ENCODE data around the gene ASTL.
"Not testable (repeated sequence)": the region's sequence is repeated elsewhere in the genome, so short reads cannot be mapped to it uniquely, and the experiment has no call there.

The ASTL gene

GRCh38 chr2:96099861-96100798 is 38.2 kb downstream of the ASTL start:
- no peak for DNase-seq (ENCODE audit: low read depth in 2 of 2, low spot score in 1 of 2)

- no peak for DNase-seq (ENCODE audit: low read depth in 2 of 2, low spot score in 1 of 2)
Measured at GRCh38 chr2:96098900-96099590, 39.3 kb downstream of the ASTL start.

- no peak for DNase-seq (ENCODE audit: low read depth in 2 of 2, low spot score in 1 of 2)
Measured at GRCh38 chr2:96097951-96098823, 40.1 kb downstream of the ASTL start.

GRCh38 chr2:96097441-96097840 is 40.9 kb downstream of the ASTL start:
- DNase-seq (ENCODE audit: low read depth in 2 of 2, low spot score in 1 of 2), result no peak

GRCh38 chr2:96095116-96095636 is 43.1 kb downstream of the ASTL start:
- no peak for DNase-seq (ENCODE audit: low read depth in 2 of 2, low spot score in 1 of 2)

- DNase-seq (ENCODE audit: low read depth in 2 of 2, low spot score in 1 of 2), result no peak
Measured at GRCh38 chr2:96093528-96093927, 44.8 kb downstream of the ASTL start.

- no peak for DNase-seq (ENCODE audit: low read depth in 2 of 2, low spot score in 1 of 2)
Measured at GRCh38 chr2:96092951-96093350, 45.4 kb downstream of the ASTL start.

- no peak for DNase-seq (ENCODE audit: low read depth in 2 of 2, low spot score in 1 of 2)
Measured at GRCh38 chr2:96092573-96092877, 45.8 kb downstream of the ASTL start.

GRCh38 chr2:96091711-96092572 is 46.4 kb downstream of the ASTL start:
- no peak for DNase-seq (ENCODE audit: low read depth in 2 of 2, low spot score in 1 of 2)

GRCh38 chr2:96091141-96091710 is 47.1 kb downstream of the ASTL start:
- no peak for DNase-seq (ENCODE audit: low read depth in 2 of 2, low spot score in 1 of 2)

- DNase-seq (ENCODE audit: low read depth in 2 of 2, low spot score in 1 of 2), result no peak
Measured at GRCh38 chr2:96090196-96090926, 47.9 kb downstream of the ASTL start.

- DNase-seq (ENCODE audit: low read depth in 2 of 2, low spot score in 1 of 2), result no peak
Measured at GRCh38 chr2:96089356-96090195, 48.7 kb downstream of the ASTL start.

GRCh38 chr2:96088340-96089335 is 49.7 kb downstream of the ASTL start:
- no peak for DNase-seq (ENCODE audit: low read depth in 2 of 2, low spot score in 1 of 2)

- DNase-seq (ENCODE audit: low read depth in 2 of 2, low spot score in 1 of 2), result no peak
Measured at GRCh38 chr2:96087130-96087529, 51.2 kb downstream of the ASTL start.

- no peak for DNase-seq (ENCODE audit: low read depth in 2 of 2, low spot score in 1 of 2)
Measured at GRCh38 chr2:96085541-96086355, 52.6 kb downstream of the ASTL start.

- DNase-seq (ENCODE audit: low read depth in 2 of 2, low spot score in 1 of 2), result not testable (repeated sequence)
Measured at GRCh38 chr2:96084858-96085518, 53.3 kb downstream of the ASTL start.

Data from stimulated activated CD8-positive, alpha-beta memory T cell treated with anti-CD3 and anti-CD28 coated beads, Interleukin-4, amount 100 ng/mL, for 1 hour (primary cell).